ENCODE data around the gene FAM43A. TPM values are rescaled to one million over a fixed set of nuclear protein-coding genes. Genes with fewer than 3 reads are reported as not detected.

FAM43A gene
- total and polyA plus RNA-seq, 2 of the 4 experiments (the other 2 are of a cell fraction) = 3.0 to 11.5 TPM

DNA sequence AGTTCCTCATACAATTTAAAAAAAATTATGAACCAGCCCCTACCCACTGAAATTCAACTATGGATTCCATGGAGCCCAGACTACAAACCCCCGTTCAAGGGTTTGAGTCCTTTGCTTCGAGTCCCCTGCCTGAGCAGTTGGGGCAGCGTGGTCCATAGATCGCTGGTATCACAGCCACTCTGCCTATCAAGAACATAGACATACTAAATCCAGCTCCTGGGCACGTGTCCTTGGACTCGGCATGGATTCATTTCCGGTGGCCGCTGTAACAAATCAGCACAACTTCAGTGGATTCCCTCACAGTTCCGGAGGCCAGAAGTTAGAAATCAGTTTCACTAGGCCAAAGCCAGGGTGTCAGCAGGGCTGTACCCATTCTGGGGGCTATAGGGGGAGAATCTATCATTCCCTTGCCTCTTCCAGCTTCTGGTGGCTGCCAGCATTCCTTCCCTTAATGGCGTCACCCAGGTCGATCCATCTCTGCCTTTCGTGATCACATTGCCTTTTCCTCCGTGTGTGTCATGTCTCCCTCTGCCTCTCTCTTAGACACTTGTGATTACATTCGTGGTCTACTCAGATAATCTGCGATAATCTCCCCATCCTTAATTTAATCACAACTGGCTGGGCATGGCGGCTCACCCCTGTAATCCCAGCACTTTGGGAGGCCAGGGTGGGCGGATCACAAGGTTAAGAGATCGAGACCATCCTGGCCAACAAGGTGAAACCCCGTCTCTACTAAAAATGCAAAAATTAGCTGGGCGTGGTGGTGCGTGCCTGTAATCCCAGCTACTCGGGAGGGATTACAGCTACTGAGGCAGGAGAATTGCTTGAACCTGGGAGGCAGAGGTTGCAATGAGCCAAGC, 47.9 kb upstream of the FAM43A start:
- CTCF ChIA-PET = no interaction called here
- no peak overlapping the region for H3K4ac ChIP-seq (ENCODE audit: low read depth, low read length)
- TF ChIP-seq FOS (IDR thresholded peaks at IDR 0.05; ENCODE audit: low read depth, low read length) = no peak
- TF ChIP-seq SMC3 (IDR thresholded peaks at IDR 0.05; ENCODE audit: low read depth, low read length) = no peak
- no peak for TF ChIP-seq CEBPB (IDR thresholded peaks at IDR 0.05; ENCODE audit: low read depth, low read length)
- TF ChIP-seq, protein P1, sequence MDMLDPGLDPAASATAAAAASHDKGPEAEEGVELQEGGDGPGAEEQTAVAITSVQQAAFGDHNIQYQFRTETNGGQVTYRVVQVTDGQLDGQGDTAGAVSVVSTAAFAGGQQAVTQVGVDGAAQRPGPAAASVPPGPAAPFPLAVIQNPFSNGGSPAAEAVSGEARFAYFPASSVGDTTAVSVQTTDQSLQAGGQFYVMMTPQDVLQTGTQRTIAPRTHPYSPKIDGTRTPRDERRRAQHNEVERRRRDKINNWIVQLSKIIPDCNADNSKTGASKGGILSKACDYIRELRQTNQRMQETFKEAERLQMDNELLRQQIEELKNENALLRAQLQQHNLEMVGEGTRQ (IDR thresholded peaks at IDR 0.05; ENCODE audit: low read depth, low read length) = no peak
- no peak for TF ChIP-seq NFE2L2 (IDR thresholded peaks at IDR 0.05; ENCODE audit: low read depth, low read length)
- no peak for TF ChIP-seq RFX5 (IDR thresholded peaks at IDR 0.05; ENCODE audit: low read depth, low read length)
- no peak for TF ChIP-seq BHLHE40 (IDR thresholded peaks at IDR 0.05; ENCODE audit: low read depth, low read length)
- no peak for TF ChIP-seq RCOR1 (IDR thresholded peaks at IDR 0.05; ENCODE audit: insufficient replicate concordance, low read length)
- TF ChIP-seq POLR2A (IDR thresholded peaks at IDR 0.05; ENCODE audit: low read depth, low read length) = no peak
- TF ChIP-seq, protein P2, sequence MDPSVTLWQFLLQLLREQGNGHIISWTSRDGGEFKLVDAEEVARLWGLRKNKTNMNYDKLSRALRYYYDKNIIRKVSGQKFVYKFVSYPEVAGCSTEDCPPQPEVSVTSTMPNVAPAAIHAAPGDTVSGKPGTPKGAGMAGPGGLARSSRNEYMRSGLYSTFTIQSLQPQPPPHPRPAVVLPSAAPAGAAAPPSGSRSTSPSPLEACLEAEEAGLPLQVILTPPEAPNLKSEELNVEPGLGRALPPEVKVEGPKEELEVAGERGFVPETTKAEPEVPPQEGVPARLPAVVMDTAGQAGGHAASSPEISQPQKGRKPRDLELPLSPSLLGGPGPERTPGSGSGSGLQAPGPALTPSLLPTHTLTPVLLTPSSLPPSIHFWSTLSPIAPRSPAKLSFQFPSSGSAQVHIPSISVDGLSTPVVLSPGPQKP (IDR thresholded peaks at IDR 0.05; ENCODE audit: borderline replicate concordance, low read depth, low read length) = no peak
- TF ChIP-seq MXI1 (IDR thresholded peaks at IDR 0.05; ENCODE audit: borderline replicate concordance, low read depth, low read length) = no peak
- TF ChIP-seq CHD1 (IDR thresholded peaks at IDR 0.05; ENCODE audit: low read depth, low read length) = no peak
- TF ChIP-seq RAD21 (IDR thresholded peaks at IDR 0.05; ENCODE audit: low read length) = no peak
- TF ChIP-seq, protein P3, sequence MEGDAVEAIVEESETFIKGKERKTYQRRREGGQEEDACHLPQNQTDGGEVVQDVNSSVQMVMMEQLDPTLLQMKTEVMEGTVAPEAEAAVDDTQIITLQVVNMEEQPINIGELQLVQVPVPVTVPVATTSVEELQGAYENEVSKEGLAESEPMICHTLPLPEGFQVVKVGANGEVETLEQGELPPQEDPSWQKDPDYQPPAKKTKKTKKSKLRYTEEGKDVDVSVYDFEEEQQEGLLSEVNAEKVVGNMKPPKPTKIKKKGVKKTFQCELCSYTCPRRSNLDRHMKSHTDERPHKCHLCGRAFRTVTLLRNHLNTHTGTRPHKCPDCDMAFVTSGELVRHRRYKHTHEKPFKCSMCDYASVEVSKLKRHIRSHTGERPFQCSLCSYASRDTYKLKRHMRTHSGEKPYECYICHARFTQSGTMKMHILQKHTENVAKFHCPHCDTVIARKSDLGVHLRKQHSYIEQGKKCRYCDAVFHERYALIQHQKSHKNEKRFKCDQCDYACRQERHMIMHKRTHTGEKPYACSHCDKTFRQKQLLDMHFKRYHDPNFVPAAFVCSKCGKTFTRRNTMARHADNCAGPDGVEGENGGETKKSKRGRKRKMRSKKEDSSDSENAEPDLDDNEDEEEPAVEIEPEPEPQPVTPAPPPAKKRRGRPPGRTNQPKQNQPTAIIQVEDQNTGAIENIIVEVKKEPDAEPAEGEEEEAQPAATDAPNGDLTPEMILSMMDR (conservative IDR thresholded peaks at IDR 0.05; ENCODE audit: low read depth, low read length) = no peak
- TF ChIP-seq MAFK (IDR thresholded peaks at IDR 0.05; ENCODE audit: low read depth, low read length) = no peak

More for the DNA sequence above, 47.9 kb upstream of the FAM43A start:
- Histone ChIP-seq H4K5ac (ENCODE audit: low read depth, low read length) (no peak overlapping the region), H2AK5ac (ENCODE audit: low read depth, low read length) (peak overlapping the region; percentile 54; the same call in 1 of the 2 replicates), H2AFZ (replicated peaks; ENCODE audit: low read length, poor library complexity) (no peak overlapping the region), H3K4me3 (ENCODE audit: insufficient read depth, low read depth, low read length) (no peak overlapping the region), H3K36me3 (ENCODE audit: control insufficient read depth, insufficient read depth, low read length) (peaks cover 12% of the 10 kb centered on the region), H3K18ac (ENCODE audit: low read depth, low read length) (no peak overlapping the region), H2AK9ac (replicated peaks; ENCODE audit: low read depth, low read length, poor library complexity) (no peak overlapping the region), H3K79me1 (ENCODE audit: low read depth in 1 of 2, low read length in 2 of 2) (peaks cover 7 to 25% of the 10 kb centered on the region in 2 experiments), H3K27me3 (ENCODE audit: control insufficient read depth, insufficient read depth, low read length) (no peaks in the 10 kb centered on the region), H4K20me1 (ENCODE audit: insufficient read depth, low read length) (peaks cover 3% of the 10 kb centered on the region; the same call in 1 of the 2 replicates), H3K9ac (ENCODE audit: low read depth, low read length) (no peak overlapping the region), H4K91ac (ENCODE audit: insufficient read depth, low read depth, low read length) (no peak overlapping the region), H2BK5ac (ENCODE audit: low read depth, low read length, poor library complexity, severe bottlenecking) (no peak overlapping the region), H3K4me2 (ENCODE audit: low read depth, low read length) (no peak overlapping the region), H3K9me3 (ENCODE audit: control insufficient read depth, insufficient read depth, low read length) (no peaks in the 10 kb centered on the region), H3K56ac (ENCODE audit: extremely low read depth, insufficient read depth, low read length) (no peak overlapping the region), H3K23ac (ENCODE audit: low read depth, low read length) (no peak overlapping the region), H4K8ac (ENCODE audit: low read depth in 2 of 2, low read length in 2 of 2) (no peak overlapping the region), H2BK15ac (ENCODE audit: low read depth, low read length) (no peak overlapping the region), H3K9me1 (ENCODE audit: insufficient read depth, low read length) (peaks cover 16% of the 10 kb centered on the region), H3K14ac (replicated peaks; ENCODE audit: low read depth, low read length) (no peak overlapping the region), H2BK120ac (ENCODE audit: low read depth, low read length) (no peak overlapping the region), H3K27ac (ENCODE audit: insufficient read depth, low read length) (no peak overlapping the region), H2BK20ac (ENCODE audit: low read depth, low read length) (no peak overlapping the region), H3K4me1 (ENCODE audit: control insufficient read depth, insufficient read depth, low read length) (peaks cover 6% of the 10 kb centered on the region)
- POLR2A ChIA-PET (ENCODE audit: unreplicated experiment) = interaction anchor here (0.5 kb wide), 1 partner anchor 35 kb away, joined by 5 read pairs; no protein-coding TSS in a partner anchor
- no peak for ATAC-seq (ENCODE audit: low read depth)
- in situ Hi-C loops (cut with MboI; ENCODE audit: low sequenced_read_pairs) (no loop called here), intact Hi-C loops (cut with micrococcal nuclease) (no loop called here), dilution Hi-C loops (cut with HindIII; ENCODE audit: low sequenced_read_pairs, unreplicated experiment) (no loop called here)
- 97% methylated on average over 14 of the region's 22 CpGs; no CpG with 5 or more reads in 1 of the 2 experiments for WGBS, 2 experiments (ENCODE audit: extremely low coverage in 2 of 2, insufficient read length in 1 of 2)
- no peak for DNase-seq
- no TSS peak for BruUV-seq (replicated peaks)

Measured in IMR-90 (cell line).